ENCODE measurements around the gene PRPF40B. TPM values are rescaled to one million over a fixed set of nuclear protein-coding genes. Genes with fewer than 3 reads are reported as not detected.

Gene PRPF40B
- total and polyA plus RNA-seq, 2 of the 13 experiments (the other 11 are each of a cell fraction or from before 2014, with no cell fraction given): 5.0 to 7.8 TPM

- no peak overlapping the region for H3K4me3 ChIP-seq (replicated peaks in 1 of 3; ENCODE audit: insufficient read depth in 1 of 3, low read depth in 2 of 3, low read length in 3 of 3)
- no peak overlapping the region for H2AFZ ChIP-seq (ENCODE audit: low read length)
- intact Hi-C loops (cut with micrococcal nuclease; ENCODE audit: unreplicated experiment) (no loop called here), in situ Hi-C loops (cut with HindIII; ENCODE audit: extremely low pct_ligation_motif_present, low pct_unique_long_range_greater_than_20kb) (no loop called here)
- ChIA-PET CTCF (ENCODE audit: low intra/inter-chr PET ratio, low total read pairs) (no interaction called here), POLR2A (no interaction called here)
- no TSS peak for BruUV-seq (replicated peaks)
- H3K9ac ChIP-seq (ENCODE audit: insufficient read depth, low read depth, low read length): no peak overlapping the region
- no peak overlapping the region for H3K4me2 ChIP-seq (ENCODE audit: low read depth, low read length)
- ATAC-seq (no peak), FAIRE-seq (no peak), DNase-seq (ENCODE audit: low spot score) (no peak)
- 84% methylated on average over 1 of the region's 1 CpG for WGBS (ENCODE audit: low lambda C conversion rate)
- no peaks in the 10 kb centered on the region for H3K27me3 ChIP-seq (ENCODE audit: control insufficient read depth in 1 of 2, insufficient read depth in 2 of 2, low read length in 2 of 2)
- peaks cover 18% of the 10 kb centered on the region for H3K4me1 ChIP-seq (ENCODE audit: insufficient read depth, low read length)
- no peaks in the 10 kb centered on the region for H3K79me2 ChIP-seq (ENCODE audit: insufficient read depth, low read length)
- TF ChIP-seq ZNF513 (CRISPR knock-in tag; conservative IDR thresholded peaks at IDR 0.05) (no peak), ZNF496 (CRISPR knock-in tag; IDR thresholded peaks at IDR 0.05; ENCODE audit: insufficient replicate concordance) (no peak), SIN3A (IDR thresholded peaks at IDR 0.05; ENCODE audit: borderline replicate concordance, low read depth, low read length) (no peak), SRY (CRISPR knock-in tag; IDR thresholded peaks at IDR 0.05) (no peak), ZNF451 (CRISPR knock-in tag; IDR thresholded peaks at IDR 0.05) (no peak), EP300 (IDR thresholded peaks at IDR 0.05; ENCODE audit: low read depth in 2 of 2, low read length in 2 of 2) (no peak), EP300 (CRISPR knock-in tag; IDR thresholded peaks at IDR 0.05; ENCODE audit: borderline replicate concordance) (no peak), ZBTB34 (CRISPR knock-in tag; IDR thresholded peaks at IDR 0.05) (no peak), FOXC1 (CRISPR knock-in tag; IDR thresholded peaks at IDR 0.05; ENCODE audit: borderline replicate concordance) (no peak), NR2C2 (CRISPR knock-in tag; IDR thresholded peaks at IDR 0.05; ENCODE audit: borderline replicate concordance) (no peak)
- H3K9me3 ChIP-seq (ENCODE audit: low read length): no peaks in the 10 kb centered on the region
- no peaks in the 10 kb centered on the region for H3K36me3 ChIP-seq (replicated peaks in 1 of 2; ENCODE audit: control insufficient read depth in 1 of 2, insufficient read depth in 2 of 2, low read length in 2 of 2)
- H3K27ac ChIP-seq (ENCODE audit: extremely low read length, insufficient read depth, low read length): no peak overlapping the region
- H4K20me1 ChIP-seq (ENCODE audit: insufficient read depth, low read length): no peaks in the 10 kb centered on the region
Measured at GRCh38 chr12:49626836-49627235, 3.5 kb downstream of the PRPF40B start.

Measured in HepG2 (cell line).